ENCODE measurements around the gene OR52E1.

- TF ChIP-seq CTCF (IDR thresholded peaks at IDR 0.05; ENCODE audit: low read depth, low read length) (no peak), EZH2phosphoT487 (IDR thresholded peaks at IDR 0.05; ENCODE audit: low read depth) (no peak)
Observed at GRCh38 chr11:5115339-5115738, 46.0 kb downstream of the OR52E1 start.
